H1 (cell line): ENCODE measurements around the gene CMTR2. TPM values are rescaled to one million over a fixed set of nuclear protein-coding genes. Genes with fewer than 3 reads are reported as not detected.

Experiments
- CTCF ChIA-PET: fragments of 300-600 bp; sonication (Branson Sonifier 250); formaldehyde crosslinking; loops from one replicate; lab custom pipeline; 2021; ENCODE audit not compliant: partially characterized antibody; lab: Charles Lee
- POLR2A ChIA-PET: fragments of 300-600 bp; sonication (Branson Sonifier 250); formaldehyde crosslinking; loops from one replicate; lab custom pipeline; 2021; ENCODE audit warnings: inconsistent platforms; ENCODE audit not compliant: partially characterized antibody; lab: Charles Lee
- DNase-seq, 2 experiments: peaks; one replicate each; pipeline versions ENCODE4 v3.0.0 to v3.0.0-alpha.2; 2010 to 2022; ENCODE audit warnings: low spot score in 2 of 2, low read depth in 1 of 2, mixed read lengths in 1 of 2
- FAIRE-seq: peaks from 2 replicates; lab custom pipeline; 2011; peaks lifted over from hg19 to GRCh38; lab: Jason Lieb, UNC
- H2AFZ ChIP-seq: 2 replicates; pipeline ENCODE4 v1.8.1; 2012; ENCODE audit warnings: low read length, inconsistent platforms
- H2AK5ac ChIP-seq: 2 replicates; pipeline ENCODE4 v1.6.1; 2013; ENCODE audit warnings: low read depth, low read length
- H2BK120ac ChIP-seq: replicated peaks from 2 replicates; pipeline ENCODE3; 2013; ENCODE audit warnings: low read depth, low read length, inconsistent platforms
- H2BK12ac ChIP-seq: 2 replicates; pipeline ENCODE4 v1.6.1; 2013; ENCODE audit warnings: low read depth, low read length
- H2BK15ac ChIP-seq: 2 replicates; pipeline ENCODE4 v1.6.1; 2013; ENCODE audit warnings: low read length
- H2BK20ac ChIP-seq: 2 replicates; pipeline ENCODE4 v1.6.1; 2013; ENCODE audit warnings: low read length
- H2BK5ac ChIP-seq: 2 replicates; pipeline ENCODE4 v1.6.1; 2013; ENCODE audit warnings: low read depth, low read length
- H3K14ac ChIP-seq: 2 replicates; pipeline ENCODE4 v1.6.1; 2013; ENCODE audit warnings: inconsistent platforms; ENCODE audit not compliant: insufficient read length
- H3K18ac ChIP-seq: 2 replicates; pipeline ENCODE4 v1.6.1; 2013; ENCODE audit warnings: low read length; ENCODE audit errors: extremely low read depth
- H3K23ac ChIP-seq: 2 replicates; pipeline ENCODE4 v1.6.1; 2013; ENCODE audit warnings: inconsistent platforms; ENCODE audit not compliant: insufficient read length
- H3K23me2 ChIP-seq: 2 replicates; pipeline ENCODE4 v1.6.1; 2013; ENCODE audit warnings: low read depth, low read length
- H3K27ac ChIP-seq: 2 replicates; pipeline ENCODE4 v1.6.1; 2011; ENCODE audit warnings: low read depth, low read length, inconsistent platforms
- H3K27me3 ChIP-seq, 4 experiments: replicated peaks in 1 of 4; 1 replicate in 1 of 4; 2 replicates in 3 of 4; pipeline versions ENCODE4 v1.6.1 to v1.8.1; 2011 to 2013; ENCODE audit warnings: low read length in 3 of 4, mild to moderate bottlenecking in 3 of 4, inconsistent platforms in 2 of 4, mixed read lengths in 2 of 4, moderate library complexity in 1 of 4; ENCODE audit not compliant: control insufficient read depth in 3 of 4, insufficient read depth in 3 of 4; ENCODE audit errors: extremely low read depth in 1 of 4
- H3K36me3 ChIP-seq, 4 experiments: 2 replicates each; pipeline versions ENCODE4 v1.6.1 to v1.8.1; 2011 to 2013; ENCODE audit warnings: mild to moderate bottlenecking in 4 of 4, low read length in 3 of 4, moderate library complexity in 2 of 4, control low read depth in 1 of 4, inconsistent platforms in 1 of 4; ENCODE audit not compliant: insufficient read depth in 4 of 4, control insufficient read depth in 2 of 4
- H3K4ac ChIP-seq: replicated peaks from 2 replicates; pipeline ENCODE3; 2013; ENCODE audit warnings: low read length, low read depth, mixed read lengths, inconsistent platforms; ENCODE audit not compliant: insufficient read length
- H3K4me1 ChIP-seq, 4 experiments: replicated peaks in 1 of 4; 1 replicate in 1 of 4; 2 replicates in 3 of 4; pipeline versions ENCODE4 v1.6.1 to v1.8.1; 2011 to 2013; ENCODE audit warnings: low read length in 3 of 4, inconsistent platforms in 2 of 4, mixed read lengths in 1 of 4; ENCODE audit not compliant: insufficient read depth in 4 of 4, control insufficient read depth in 3 of 4
- H3K4me2 ChIP-seq, 2 experiments: 2 replicates each; pipeline versions ENCODE4 v1.6.1 to v1.8.1; 2011 to 2013; ENCODE audit warnings: low read depth in 2 of 2, low read length in 2 of 2, control low read depth in 1 of 2, inconsistent platforms in 1 of 2, mild to moderate bottlenecking in 1 of 2; ENCODE audit not compliant: insufficient read depth in 1 of 2
- H3K4me3 ChIP-seq, 4 experiments: fragments of 200-600, 300-600 bp in 1 of 4; sonication (generic), shearing (Covaris generic), sonication (Bioruptor Twin) in 1 of 4; 2 replicates each; pipeline versions ENCODE4 v1.5.1 to v1.8.1; 2011 to 2016; ENCODE audit warnings: low read length in 4 of 4, low read depth in 3 of 4, control low read depth in 2 of 4, inconsistent platforms in 2 of 4, mild to moderate bottlenecking in 2 of 4, mixed read lengths in 1 of 4, moderate library complexity in 1 of 4; ENCODE audit not compliant: insufficient read depth in 2 of 4; ENCODE audit errors: extremely low read depth in 1 of 4
- H3K56ac ChIP-seq: replicated peaks from 2 replicates; pipeline ENCODE3; 2013; ENCODE audit warnings: low read depth, mild to moderate bottlenecking, mixed read lengths, low read length, inconsistent platforms; ENCODE audit not compliant: insufficient read length
- H3K79me1 ChIP-seq: 2 replicates; pipeline ENCODE4 v1.6.1; 2013; ENCODE audit warnings: low read depth, low read length, control low read depth
- H3K79me2 ChIP-seq, 2 experiments: 2 replicates each; pipeline versions ENCODE4 v1.6.1 to v1.8.1; 2012 to 2013; ENCODE audit warnings: low read length in 2 of 2, mild to moderate bottlenecking in 2 of 2, inconsistent platforms in 1 of 2; ENCODE audit not compliant: insufficient read depth in 2 of 2, control insufficient read depth in 1 of 2
- H3K9ac ChIP-seq, 4 experiments: replicated peaks in 1 of 4; 1 replicate in 1 of 4; 2 replicates in 3 of 4; pipeline versions ENCODE4 v1.6.1 to v1.8.1; 2011 to 2013; ENCODE audit warnings: low read depth in 3 of 4, low read length in 3 of 4, control low read depth in 2 of 4, mild to moderate bottlenecking in 2 of 4, moderate library complexity in 2 of 4, inconsistent platforms in 1 of 4; ENCODE audit errors: extremely low read depth in 1 of 4
- H3K9me3 ChIP-seq, 2 experiments: 2 replicates each; pipeline versions ENCODE4 v1.6.1 to v1.8.1; 2012 to 2013; ENCODE audit warnings: mild to moderate bottlenecking in 2 of 2, moderate library complexity in 2 of 2, control low read depth in 1 of 2, inconsistent platforms in 1 of 2, low read depth in 1 of 2, low read length in 1 of 2, mixed read lengths in 1 of 2; ENCODE audit not compliant: insufficient read depth in 2 of 2
- H4K20me1 ChIP-seq, 2 experiments: replicated peaks in 1 of 2; 2 replicates each; pipeline versions ENCODE3 to v1.8.1; 2011 to 2013; ENCODE audit warnings: inconsistent platforms in 2 of 2, low read length in 2 of 2, mild to moderate bottlenecking in 1 of 2; ENCODE audit not compliant: insufficient read depth in 2 of 2, control insufficient read depth in 1 of 2
- H4K5ac ChIP-seq: 2 replicates; pipeline ENCODE4 v1.6.1; 2013; ENCODE audit warnings: low read length, low read depth, mixed read lengths, inconsistent platforms; ENCODE audit not compliant: insufficient read length
- H4K8ac ChIP-seq: 2 replicates; pipeline ENCODE4 v1.8.0; 2013; ENCODE audit warnings: mild to moderate bottlenecking, moderate library complexity, low read length, inconsistent platforms; ENCODE audit not compliant: insufficient read depth; ENCODE audit errors: extremely low read depth
- H4K91ac ChIP-seq: replicated peaks from 2 replicates; pipeline ENCODE3; 2013; ENCODE audit warnings: low read length, mixed read lengths, inconsistent platforms; ENCODE audit not compliant: insufficient read length
- CBX8 ChIP-seq: fragments of 300-800, 300-1000 bp; sonication (generic); IDR thresholded peaks from 2 replicates; pipeline ENCODE4 v1.7.1; 2016; ENCODE audit warnings: low read depth, low read length, borderline replicate concordance
- HDAC6 ChIP-seq: IDR thresholded peaks from one replicate; pipeline ENCODE4 v1.7.1; 2012; ENCODE audit warnings: low read depth, mild to moderate bottlenecking, inconsistent platforms, low read length, moderate library complexity
- RXRA ChIP-seq: IDR thresholded peaks from 2 replicates; pipeline ENCODE4 v1.6.1; 2011; ENCODE audit warnings: low read depth, mild to moderate bottlenecking, low read length, moderate library complexity; ENCODE audit not compliant: insufficient read depth
- WGBS, 2 experiments: shearing (Covaris generic) in 1 of 2; methylation state at CpG; one replicate each; pipeline versions ENCODE4 v1.1.6 to v1.1.7; 2013 to 2015; ENCODE audit warnings: low lambda C conversion rate in 2 of 2, mixed read lengths in 2 of 2, inconsistent platforms in 1 of 2, low coverage in 1 of 2, missing lambda C conversion rate in 1 of 2; ENCODE audit not compliant: insufficient replicate concordance in 2 of 2, insufficient coverage in 1 of 2, insufficient read length in 1 of 2; ENCODE audit errors: extremely low coverage in 1 of 2, missing lambda C conversion rate in 1 of 2; 5-methylcytosine and 5-hydroxymethylcytosine counted together
- polyA plus RNA-seq, 7 experiments: library from polyadenylated mRNA; depleted of rRNA in 3 of 7; stranded (reverse) in 5 of 7; unstranded in 2 of 7; fragments of >200 nt in 5 of 7; fragments of 200-250 nt in 2 of 7; gene quantifications; 1 replicate in 5 of 7; 2 replicates in 1 of 7; 4 replicates in 1 of 7; pipeline versions ENCODE4 v1.2.1 to v1.2.3, GENCODE V29; 2011 to 2013; ENCODE audit warnings: missing spikeins in 2 of 7, mixed read lengths in 2 of 7
- total RNA-seq: library from RNA; stranded (reverse); fragmentation: NEBNext Ultra II Directional; extraction: Animal tissue kit (Norgen Biotek cat#: 25700); gene quantifications from 2 replicates; pipeline ENCODE4 v1.2.1, GENCODE V29; 2021

The CMTR2 gene
- total and polyA plus RNA-seq, 2 of the 8 experiments (the other 6 are each of a cell fraction or from before 2014, with no cell fraction given), result 8.5 to 12.8 TPM

DNA sequence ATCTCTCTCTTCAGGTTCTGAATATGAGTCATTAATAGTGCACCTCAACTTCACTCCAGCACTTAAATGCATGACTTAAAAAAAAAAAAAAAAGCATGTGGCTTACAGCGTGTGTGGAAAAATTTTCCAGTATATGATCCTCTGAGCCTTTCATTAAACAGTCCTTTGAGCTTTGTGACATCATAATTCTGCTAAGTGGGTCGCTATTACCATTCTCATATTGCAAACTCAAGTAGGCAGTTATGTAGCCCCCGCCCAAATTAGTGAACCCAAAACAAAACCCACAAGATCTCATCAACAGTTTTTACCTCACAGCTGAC lies 672 bp downstream of the CMTR2 start:
- H3K23me2 ChIP-seq, result peaks cover 2% of the 10 kb centered on the region; the same call in 1 of the 2 replicates
- no peaks in the 10 kb centered on the region for H3K79me1 ChIP-seq
- H3K4ac ChIP-seq, result no peak overlapping the region
- no peak overlapping the region for H2AK5ac ChIP-seq
- no peak overlapping the region for H2BK12ac ChIP-seq
- POLR2A ChIA-PET, result interaction anchor here (1.3 kb wide), 1 partner anchor 38 kb away, joined by 5 read pairs; no protein-coding TSS in a partner anchor
- H2BK5ac ChIP-seq, result peak overlapping the region; percentile 91; the same call in 1 of the 2 replicates
- H3K9me3 ChIP-seq, result no peaks in the 10 kb centered on the region
- peak overlapping the region; percentile 82 for H3K27ac ChIP-seq
- CTCF ChIA-PET, result interaction anchor here (0.7 to 1.9 kb wide), 4 partner anchors 23 to 100 kb away, joined by 3 to 6 read pairs (median 4); no protein-coding TSS in a partner anchor
- H2AFZ ChIP-seq, result peak overlapping the region; percentile 26; the same call in 1 of the 2 replicates
- H4K91ac ChIP-seq, result no peak overlapping the region
- H3K9ac ChIP-seq, result peak overlapping the region; percentile 68 to 79 (median 75); a peak in 6 of 7 replicates
- H3K14ac ChIP-seq, result no peak overlapping the region
- peaks cover 10 to 23% (median 15%) of the 10 kb centered on the region in 4 experiments for H3K36me3 ChIP-seq
- H3K4me1 ChIP-seq, result peaks cover 0 to 7% (median 2%) of the 10 kb centered on the region in 4 experiments; a peak in 4 of 7 replicates
- WGBS, 2 experiments, result 0% methylated on average over 2 of the region's 3 CpGs; no CpG with 5 or more reads in 1 of the 2 experiments
- peak overlapping the region; percentile 63 to 79 for H3K4me2 ChIP-seq
- no peaks in the 10 kb centered on the region for H4K20me1 ChIP-seq
- DNase-seq (no peak), FAIRE-seq (no peak)
- no peak overlapping the region for H2BK120ac ChIP-seq
- H2BK15ac ChIP-seq, result no peak overlapping the region
- no peak for TF ChIP-seq CBX8
- no peak for TF ChIP-seq HDAC6
- no peak for TF ChIP-seq RXRA
- H4K8ac ChIP-seq, result no peak overlapping the region
- no peak overlapping the region for H4K5ac ChIP-seq
- peaks cover 0 to 20% of the 10 kb centered on the region in 2 experiments; a peak in 2 of 4 replicates for H3K79me2 ChIP-seq
- H3K56ac ChIP-seq, result peak overlapping the region; percentile 13
- no peaks in the 10 kb centered on the region for H3K27me3 ChIP-seq
- no peak overlapping the region for H3K18ac ChIP-seq
- peak overlapping the region; percentile 54 to 81 (median 70) for H3K4me3 ChIP-seq
- H2BK20ac ChIP-seq, result no peak overlapping the region
- no peak overlapping the region for H3K23ac ChIP-seq
